ENCODE measurements around the gene PRKAB1.
"Not testable (repeated sequence)": the region's sequence is repeated elsewhere in the genome, so short reads cannot be mapped to it uniquely, and the experiment has no call there.

PRKAB1 gene

GRCh38 chr12:119685375-119685774 is 17.4 kb downstream of the PRKAB1 start:
- DNase-seq = no peak

DNA sequence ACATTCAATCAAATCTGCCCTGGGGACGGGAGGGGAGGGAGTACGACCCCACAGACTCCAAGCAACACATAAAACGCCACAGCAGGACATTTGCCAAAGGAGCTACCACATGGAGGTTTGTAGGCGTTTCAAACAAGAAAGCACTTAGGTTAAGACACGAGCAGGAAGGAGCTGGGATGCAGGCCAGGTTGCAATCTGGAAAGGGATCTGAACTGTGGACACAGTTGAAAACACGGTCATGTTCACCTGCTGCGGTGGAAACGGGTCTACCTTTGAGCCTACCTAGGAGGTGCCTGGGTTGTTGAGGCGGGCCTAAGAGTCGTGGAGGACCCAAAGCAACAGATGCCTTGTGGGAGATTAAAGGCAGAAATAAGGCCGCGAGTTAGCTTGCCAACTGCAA is 18.4 kb downstream of the PRKAB1 start:
- no peak for DNase-seq

GRCh38 chr12:119686776-119687175 is 18.8 kb downstream of the PRKAB1 start:
- DNase-seq = no peak

GRCh38 chr12:119687406-119687805 is 19.5 kb downstream of the PRKAB1 start:
- DNase-seq = no peak

DNA sequence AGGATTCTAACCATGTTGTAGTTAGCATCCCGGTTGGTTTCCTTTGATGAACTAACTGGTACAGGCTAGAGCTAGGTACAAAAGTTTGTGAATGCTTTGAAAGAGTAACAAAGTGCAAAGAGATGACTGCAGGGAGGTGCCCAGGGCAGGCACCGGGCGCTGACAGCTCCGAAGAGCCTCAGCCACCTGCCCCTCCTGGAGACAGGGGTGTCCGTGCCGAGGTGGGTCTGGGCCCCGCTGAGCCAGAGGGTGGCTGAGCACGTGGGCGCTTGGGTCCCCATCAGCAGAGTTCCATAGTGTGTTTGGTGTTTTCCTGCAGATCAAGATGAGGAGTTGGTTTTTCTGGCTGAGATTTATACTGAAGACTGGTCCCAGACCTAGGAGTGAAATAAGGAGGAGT is 19.9 kb downstream of the PRKAB1 start:
- no peak for DNase-seq

DNA sequence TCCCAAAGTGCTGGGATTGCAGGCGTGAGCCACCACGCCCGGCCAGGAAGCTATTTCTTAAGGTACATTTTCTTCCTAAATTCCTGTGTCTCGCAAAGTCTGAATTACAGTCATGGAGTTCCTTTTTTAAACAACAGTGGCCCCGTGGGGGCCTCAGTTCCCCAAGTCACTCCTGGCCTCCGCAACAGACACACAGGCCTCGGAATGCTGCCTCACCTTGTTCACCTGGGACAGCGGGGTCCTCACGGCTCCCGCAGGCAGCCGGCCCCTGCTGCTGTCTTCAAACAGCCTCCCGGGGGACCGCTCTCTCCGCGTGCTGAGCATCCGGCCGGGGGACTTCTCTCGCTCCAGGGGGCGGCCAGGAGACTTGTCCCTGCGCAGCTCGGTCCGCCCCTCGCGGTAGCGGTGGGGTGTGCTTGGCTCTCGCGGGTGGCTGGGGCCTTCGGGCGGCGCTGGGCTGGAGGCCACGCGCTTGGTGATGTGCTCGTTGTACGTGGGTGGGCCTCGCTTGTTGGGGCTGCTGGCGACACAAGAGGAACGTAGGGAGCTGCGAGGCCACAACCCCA is 22.1 kb downstream of the PRKAB1 start:
- DNase-seq = no peak

DNA sequence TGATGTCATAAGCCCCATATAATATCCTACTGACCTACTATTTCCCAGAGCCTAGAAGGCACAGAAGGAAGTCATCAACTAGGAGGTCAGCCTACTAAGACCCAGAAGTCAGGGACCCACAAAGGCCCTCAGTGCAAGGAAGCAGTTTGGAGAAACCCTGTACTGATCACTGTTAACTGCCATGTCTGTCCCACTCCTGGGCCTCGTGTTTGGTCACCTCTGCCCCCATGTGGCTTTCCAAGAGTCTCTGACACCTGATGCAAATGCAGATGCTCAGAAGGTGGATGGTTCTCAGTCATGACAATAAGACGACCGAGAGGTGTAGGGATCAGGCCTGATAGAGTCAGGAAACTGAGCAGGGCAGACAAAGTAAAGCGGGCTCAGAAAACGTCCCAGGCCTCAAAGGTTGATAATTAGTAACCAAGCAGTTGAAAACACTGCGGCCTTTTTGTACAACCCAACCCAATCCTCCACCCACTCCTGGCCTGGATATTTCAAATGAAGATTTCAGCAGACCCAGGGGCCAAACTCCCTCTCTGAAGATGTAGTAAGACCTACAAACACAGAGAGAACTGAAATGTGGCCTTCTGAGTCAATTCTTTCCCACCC is 23.4 kb downstream of the PRKAB1 start:
- DNase-seq = no peak

DNA sequence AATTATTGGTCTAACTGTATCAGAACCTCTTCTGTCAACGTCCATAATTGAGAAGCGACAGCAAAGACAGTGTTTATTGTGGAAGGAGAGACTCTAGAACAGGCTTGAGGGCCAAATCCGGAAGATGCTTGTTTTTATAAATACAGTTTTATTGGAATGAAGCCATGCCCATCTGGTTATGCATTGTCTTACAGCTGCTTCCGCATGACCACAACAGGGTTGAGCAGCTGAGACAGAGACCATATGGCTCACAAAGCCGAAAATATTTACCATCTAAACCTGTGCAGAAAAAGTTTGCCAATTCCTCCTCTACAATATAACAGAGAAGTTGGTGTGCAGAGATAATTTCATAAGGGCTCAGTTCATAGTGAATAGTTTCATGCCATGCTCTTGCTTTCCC is 24.5 kb downstream of the PRKAB1 start:
- DNase-seq = no peak

DNA sequence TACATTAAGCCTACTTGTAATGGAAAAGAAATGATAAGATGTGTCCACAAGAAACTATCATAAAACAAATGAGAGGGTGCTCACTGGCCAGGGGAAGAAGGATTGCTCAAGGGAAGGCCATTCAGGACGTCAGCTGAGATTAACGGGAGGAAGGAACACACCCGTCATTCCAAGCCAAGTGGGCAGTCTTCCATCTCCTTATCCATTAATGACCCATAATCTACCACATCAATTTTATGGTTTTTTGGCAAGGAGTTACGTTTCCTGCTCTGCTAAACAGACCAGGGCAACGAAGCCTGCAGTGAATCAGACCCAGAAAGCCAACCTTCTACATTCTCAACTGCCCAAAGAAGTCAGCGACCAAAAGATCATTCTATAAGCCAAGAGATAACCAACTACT is 25.1 kb downstream of the PRKAB1 start:
- DNase-seq = no peak

- no peak for DNase-seq
These were observed 25.6 kb downstream of the PRKAB1 start for GRCh38 chr12:119693511-119693910.

DNA sequence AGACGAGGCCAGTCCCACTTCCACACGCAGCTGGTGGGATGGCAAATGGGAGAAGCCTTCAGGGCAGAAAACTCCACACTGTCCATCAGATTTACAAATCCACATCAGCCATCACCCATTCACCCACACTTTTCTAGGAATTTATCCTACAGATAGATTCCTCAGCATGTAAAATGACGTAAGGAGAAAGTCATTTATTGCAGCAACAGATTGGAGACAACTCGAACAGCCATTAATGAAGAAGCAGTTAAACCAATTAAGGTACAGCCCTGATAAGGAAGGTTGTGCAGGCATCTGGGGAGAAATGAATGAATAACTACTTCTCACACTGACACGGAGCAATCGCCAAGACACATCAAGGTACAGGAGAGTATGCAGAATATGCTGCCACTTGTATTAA is 26.2 kb downstream of the PRKAB1 start:
- DNase-seq = no peak

GRCh38 chr12:119695034-119695433 is 27.1 kb downstream of the PRKAB1 start:
- DNase-seq = no peak

- no peak for DNase-seq
These were observed 29.0 kb downstream of the PRKAB1 start for GRCh38 chr12:119696943-119697342.

DNA sequence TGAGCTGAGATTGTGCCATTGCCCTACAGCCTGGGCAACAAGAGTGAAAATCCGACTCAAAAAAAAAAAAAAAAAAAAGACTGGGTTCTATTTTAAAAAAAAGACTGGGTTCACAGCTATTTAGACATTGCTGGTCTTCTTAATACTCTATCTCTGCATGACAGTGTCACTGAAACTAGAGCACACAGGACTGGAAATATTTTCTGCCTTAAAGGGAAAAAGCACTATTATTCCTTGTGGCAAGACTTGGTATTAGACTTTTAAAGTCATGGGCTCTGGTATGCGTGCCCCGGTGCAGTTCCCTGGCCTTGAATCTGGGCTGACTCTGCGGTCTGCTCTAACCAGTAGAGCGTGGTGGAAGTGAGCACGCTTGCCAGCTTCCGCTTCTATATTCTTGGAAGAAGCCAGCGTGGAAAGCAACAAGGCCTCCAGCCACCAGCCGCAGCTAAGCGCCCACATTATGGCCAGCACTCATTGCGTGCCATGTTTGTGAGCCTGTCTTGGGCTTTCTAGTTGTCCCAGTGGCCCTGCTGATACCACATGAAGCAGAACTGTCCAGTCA is 31.3 kb downstream of the PRKAB1 start:
- DNase-seq = no peak

GRCh38 chr12:119700078-119700477 is 32.1 kb downstream of the PRKAB1 start:
- no peak for DNase-seq

- no peak for DNase-seq
These were observed 36.3 kb downstream of the PRKAB1 start for GRCh38 chr12:119704065-119704747.

- DNase-seq = no peak
These were observed 37.2 kb downstream of the PRKAB1 start for GRCh38 chr12:119705182-119705581.

GRCh38 chr12:119706427-119706826 is 38.5 kb downstream of the PRKAB1 start:
- DNase-seq = not testable (repeated sequence)

DNA sequence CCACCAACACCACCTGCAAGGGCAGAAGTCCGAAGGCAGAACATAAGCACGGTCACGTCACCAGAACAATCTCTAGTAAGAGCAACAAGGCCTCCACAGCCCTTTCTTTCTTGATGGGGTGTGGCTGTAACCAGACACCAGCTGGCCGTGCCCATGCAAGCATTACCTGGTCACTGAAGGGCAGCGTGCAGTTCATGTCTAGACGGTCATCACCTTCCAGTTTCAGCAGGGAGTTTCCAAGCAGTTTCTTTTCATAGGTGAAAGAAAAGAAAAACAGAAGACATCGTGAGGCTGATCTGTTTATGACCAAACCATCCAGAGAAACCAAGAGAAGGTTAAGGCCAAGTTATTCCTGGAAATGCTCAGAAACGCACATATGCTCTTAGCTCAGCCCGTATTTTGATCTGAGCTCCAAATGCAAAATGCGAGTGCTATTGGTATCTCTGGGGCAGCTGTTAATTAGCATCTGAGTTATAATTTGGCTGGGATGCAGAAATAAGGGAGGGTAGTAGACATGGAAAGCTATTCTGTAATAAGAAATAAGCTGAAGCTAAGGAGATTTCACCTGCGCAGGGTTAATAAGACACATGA is 42.5 kb downstream of the PRKAB1 start:
- no peak for DNase-seq

- no peak for DNase-seq
These were observed 43.1 kb downstream of the PRKAB1 start for GRCh38 chr12:119710965-119711551.

DNA sequence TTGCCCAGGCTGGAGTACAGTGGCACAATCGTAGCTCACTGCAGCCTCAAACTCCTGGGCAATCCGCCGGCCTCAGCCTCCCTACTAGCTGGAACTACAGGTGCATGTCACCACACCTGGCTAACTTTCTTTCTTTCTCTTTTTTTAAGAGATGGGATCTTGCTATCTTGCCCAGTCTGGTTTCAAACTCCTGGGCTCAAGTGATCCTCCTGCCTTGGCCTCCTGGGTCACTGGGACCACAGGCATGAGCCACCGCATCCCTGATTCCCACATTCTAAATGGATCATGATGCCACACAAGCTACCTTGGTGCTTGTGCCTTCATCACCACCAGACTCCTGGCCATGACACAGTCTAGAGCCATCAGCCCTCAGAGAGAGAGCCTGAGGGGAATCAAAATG is 43.8 kb downstream of the PRKAB1 start:
- no peak for DNase-seq

GRCh38 chr12:119712721-119713120 is 44.8 kb downstream of the PRKAB1 start:
- DNase-seq = no peak

DNA sequence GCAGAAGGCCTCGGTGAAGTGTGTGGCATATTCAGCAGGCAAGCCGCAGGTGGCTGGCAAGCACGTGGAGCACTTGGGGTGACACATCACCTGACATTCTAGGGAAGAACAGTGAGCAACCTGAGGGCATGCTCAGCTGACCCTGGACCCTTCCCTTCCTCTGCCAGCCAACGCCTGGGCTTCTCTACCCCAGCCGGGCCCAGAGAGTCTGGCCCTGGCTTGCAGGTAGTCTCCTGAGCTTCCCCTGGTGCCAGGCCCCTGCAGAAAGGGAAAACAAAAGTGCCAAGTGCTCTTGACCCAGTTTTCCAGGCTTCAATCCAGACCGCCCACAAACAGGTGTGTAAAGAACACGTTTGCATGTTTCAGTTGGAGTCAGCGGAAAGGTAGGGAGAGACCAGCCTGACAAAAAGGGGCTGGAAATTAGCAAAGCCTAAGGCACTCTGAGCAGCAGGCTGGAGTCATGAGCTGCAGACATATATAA is 45.7 kb downstream of the PRKAB1 start:
- no peak for DNase-seq

Data from CD4-positive, alpha-beta T cell treated with Interferon gamma for 1 hour (primary cell).